Activated naive CD4-positive, alpha-beta T cell treated with Interleukin-2 at 50 U/mL for 16 hours (primary cell): ENCODE data around the gene SARM1.
"Not testable (repeated sequence)": the region's sequence is repeated elsewhere in the genome, so short reads cannot be mapped to it uniquely, and the experiment has no call there.

Experiments
- DNase-seq: peaks from one replicate; pipeline ENCODE4 v3.0.0-alpha.2; 2020

SARM1 gene

GRCh38 chr17:28433721-28434120 lies 62.2 kb downstream of the SARM1 start:
- no peak for DNase-seq

GRCh38 chr17:28434326-28434725 lies 62.8 kb downstream of the SARM1 start:
- not testable (repeated sequence) for DNase-seq

GRCh38 chr17:28443901-28444638 lies 72.6 kb downstream of the SARM1 start:
- DNase-seq: no peak

GRCh38 chr17:28446716-28447395 lies 75.4 kb downstream of the SARM1 start:
- DNase-seq: no peak

GRCh38 chr17:28447396-28447760 lies 75.9 kb downstream of the SARM1 start:
- DNase-seq: no peak

- DNase-seq: no peak
Observed at GRCh38 chr17:28449859-28450258, 78.4 kb downstream of the SARM1 start.
